Transverse colon (tissue), 3 donors: ENCODE measurements around the gene IFI35.

Experiments
- EP300 ChIP-seq: sonication (generic); formaldehyde crosslinking; IDR thresholded peaks from one replicate; pipeline ENCODE4 v1.6.1; 2017; ENCODE audit warnings: antibody characterized with exemption, low read depth
- TF ChIP-seq, protein P1 (sequence below), 5 experiments: fragments of 200-600 bp in 3 of 5; fragments of 450-650 bp in 2 of 5; sonication (generic) in 3 of 5; IDR thresholded peaks; 1 replicate in 2 of 5; 2 replicates in 3 of 5; pipeline ENCODE4 v1.5.1; 2016 to 2017; ENCODE audit warnings: antibody characterized with exemption in 5 of 5, inconsistent platforms in 3 of 5, mild to moderate bottlenecking in 2 of 5, moderate library complexity in 1 of 5

DNA sequence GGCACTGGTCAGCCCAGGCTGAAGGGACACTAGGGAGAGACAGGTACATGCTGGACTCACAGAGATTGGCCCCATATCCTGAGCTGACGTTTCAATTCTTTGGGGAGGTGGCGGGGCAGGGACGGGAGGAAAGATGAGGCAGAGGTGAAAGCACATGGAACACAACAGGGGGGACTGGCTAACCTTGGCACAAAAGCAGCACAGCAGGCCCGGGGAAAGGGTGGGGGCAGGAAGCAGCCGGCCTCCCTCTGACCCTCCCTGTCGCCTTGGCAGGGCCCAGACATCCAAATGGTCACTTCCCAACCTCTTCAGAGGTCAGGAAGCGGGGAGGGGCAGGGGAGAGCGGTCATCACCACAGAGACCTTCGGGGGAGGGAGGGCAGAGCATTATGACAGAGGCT, 9.0 kb downstream of the IFI35 start:
- TF ChIP-seq, protein P1, sequence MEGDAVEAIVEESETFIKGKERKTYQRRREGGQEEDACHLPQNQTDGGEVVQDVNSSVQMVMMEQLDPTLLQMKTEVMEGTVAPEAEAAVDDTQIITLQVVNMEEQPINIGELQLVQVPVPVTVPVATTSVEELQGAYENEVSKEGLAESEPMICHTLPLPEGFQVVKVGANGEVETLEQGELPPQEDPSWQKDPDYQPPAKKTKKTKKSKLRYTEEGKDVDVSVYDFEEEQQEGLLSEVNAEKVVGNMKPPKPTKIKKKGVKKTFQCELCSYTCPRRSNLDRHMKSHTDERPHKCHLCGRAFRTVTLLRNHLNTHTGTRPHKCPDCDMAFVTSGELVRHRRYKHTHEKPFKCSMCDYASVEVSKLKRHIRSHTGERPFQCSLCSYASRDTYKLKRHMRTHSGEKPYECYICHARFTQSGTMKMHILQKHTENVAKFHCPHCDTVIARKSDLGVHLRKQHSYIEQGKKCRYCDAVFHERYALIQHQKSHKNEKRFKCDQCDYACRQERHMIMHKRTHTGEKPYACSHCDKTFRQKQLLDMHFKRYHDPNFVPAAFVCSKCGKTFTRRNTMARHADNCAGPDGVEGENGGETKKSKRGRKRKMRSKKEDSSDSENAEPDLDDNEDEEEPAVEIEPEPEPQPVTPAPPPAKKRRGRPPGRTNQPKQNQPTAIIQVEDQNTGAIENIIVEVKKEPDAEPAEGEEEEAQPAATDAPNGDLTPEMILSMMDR (IDR thresholded peaks at IDR 0.05): no peak
- no peak for TF ChIP-seq EP300
